Measurements from ENCODE around the gene PCDHA1. TPM values are rescaled to one million over a fixed set of nuclear protein-coding genes. Genes with fewer than 3 reads are reported as not detected.

Gene PCDHA1
- total and polyA plus RNA-seq, 8 donors = 0.06 to 0.14 (median 0.11) TPM; not detected in 4

- no peak for TF ChIP-seq CTCF (IDR thresholded peaks at IDR 0.05)
- DNase-seq (no peak), ATAC-seq (peak; percentile 2)
- Histone ChIP-seq H3K27me3 (peaks cover 0 to 28% of the 10 kb centered on the region in 2 donors), H3K9me3 (no peaks in the 10 kb centered on the region), H3K4me1 (peaks cover 0 to 9% of the 10 kb centered on the region in 2 donors), H3K27ac (no peak overlapping the region), H3K36me3 (no peaks in the 10 kb centered on the region), H3K4me3 (no peak overlapping the region)
- intact Hi-C loops (cut with DNase I) = no loop called here
Observed at GRCh38 chr5:141003031-141003430, 217.1 kb downstream of the PCDHA1 start.

DNA sequence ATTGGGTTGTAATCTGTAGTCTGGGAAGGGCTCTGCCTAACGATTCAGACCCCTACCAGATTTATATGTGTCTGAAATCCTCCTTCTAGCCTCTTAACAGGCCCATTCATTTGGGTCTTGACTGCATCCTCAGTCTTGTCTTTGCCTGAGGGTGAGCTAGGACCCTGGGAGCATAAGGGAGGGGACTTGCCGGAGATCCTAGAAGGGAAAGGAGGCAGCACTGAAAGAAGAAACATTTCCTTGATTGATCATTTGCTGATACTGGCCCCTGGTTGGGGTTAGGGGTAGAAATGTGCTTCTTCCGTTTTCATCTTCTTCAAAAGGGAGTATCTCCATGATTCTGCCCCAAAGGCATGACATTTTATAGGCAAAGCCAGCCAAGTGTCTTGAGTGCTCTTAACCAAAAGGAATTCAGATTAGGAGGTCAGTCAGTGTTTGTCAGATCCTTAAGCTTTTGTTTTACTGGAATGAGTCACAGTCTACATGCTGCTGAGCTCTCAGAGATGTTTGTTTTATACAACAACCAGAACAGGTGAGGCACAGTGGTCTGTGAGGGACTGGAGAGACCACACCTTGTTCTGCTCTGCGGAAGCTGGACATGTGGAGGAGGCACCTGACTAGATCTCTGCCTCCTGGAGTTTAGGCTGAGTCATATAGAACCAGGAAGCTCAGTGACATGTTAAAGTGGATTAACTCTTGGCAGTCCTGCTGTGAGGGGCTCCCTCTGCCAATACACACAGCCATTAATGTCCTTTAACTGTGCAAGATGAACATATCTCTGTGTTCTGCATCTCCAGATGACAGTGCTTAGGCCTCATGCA is 218.1 kb downstream of the PCDHA1 start:
- ATAC-seq (peak; percentile 93), DNase-seq (peak in 1 of 4 donors; percentile 82)
- peaks cover 0 to 9% of the 10 kb centered on the region in 2 donors for H3K4me1 ChIP-seq
- no peaks in the 10 kb centered on the region for H3K36me3 ChIP-seq
- no peak for TF ChIP-seq CTCF (IDR thresholded peaks at IDR 0.05)
- intact Hi-C loops (cut with DNase I) = no loop called here
- peaks cover 0 to 28% of the 10 kb centered on the region in 2 donors for H3K27me3 ChIP-seq
- peak overlapping the region; percentile 67 to 72 for H3K27ac ChIP-seq
- no peaks in the 10 kb centered on the region for H3K9me3 ChIP-seq
- H3K4me3 ChIP-seq = no peak overlapping the region

GRCh38 chr5:141007791-141008190 is 221.9 kb downstream of the PCDHA1 start:
- TF ChIP-seq CTCF (IDR thresholded peaks at IDR 0.05) = no peak
- Histone ChIP-seq H3K4me1 (no peaks in the 10 kb centered on the region), H3K27ac (no peak overlapping the region), H3K36me3 (no peaks in the 10 kb centered on the region), H3K27me3 (peaks cover 0 to 7% of the 10 kb centered on the region in 2 donors), H3K9me3 (no peaks in the 10 kb centered on the region), H3K4me3 (no peak overlapping the region)
- ATAC-seq (no peak), DNase-seq (no peak)
- intact Hi-C loops (cut with DNase I) = no loop called here

- no peak for ATAC-seq
Observed at GRCh38 chr5:141010047-141010793, 224.3 kb downstream of the PCDHA1 start.

More at GRCh38 chr5:141010047-141010793, 224.3 kb downstream of the PCDHA1 start:
- Histone ChIP-seq H3K27me3 (no peaks in the 10 kb centered on the region), H3K4me3 (no peak overlapping the region), H3K9me3 (no peaks in the 10 kb centered on the region), H3K4me1 (no peaks in the 10 kb centered on the region), H3K27ac (no peak overlapping the region), H3K36me3 (no peaks in the 10 kb centered on the region)
- no peak for TF ChIP-seq CTCF (IDR thresholded peaks at IDR 0.05)
- DNase-seq = no peak
- intact Hi-C loops (cut with DNase I) = no loop called here

All from left lung (tissue), 10 donors.